ENCODE results near the gene LRP5.

Gene LRP5

DNA sequence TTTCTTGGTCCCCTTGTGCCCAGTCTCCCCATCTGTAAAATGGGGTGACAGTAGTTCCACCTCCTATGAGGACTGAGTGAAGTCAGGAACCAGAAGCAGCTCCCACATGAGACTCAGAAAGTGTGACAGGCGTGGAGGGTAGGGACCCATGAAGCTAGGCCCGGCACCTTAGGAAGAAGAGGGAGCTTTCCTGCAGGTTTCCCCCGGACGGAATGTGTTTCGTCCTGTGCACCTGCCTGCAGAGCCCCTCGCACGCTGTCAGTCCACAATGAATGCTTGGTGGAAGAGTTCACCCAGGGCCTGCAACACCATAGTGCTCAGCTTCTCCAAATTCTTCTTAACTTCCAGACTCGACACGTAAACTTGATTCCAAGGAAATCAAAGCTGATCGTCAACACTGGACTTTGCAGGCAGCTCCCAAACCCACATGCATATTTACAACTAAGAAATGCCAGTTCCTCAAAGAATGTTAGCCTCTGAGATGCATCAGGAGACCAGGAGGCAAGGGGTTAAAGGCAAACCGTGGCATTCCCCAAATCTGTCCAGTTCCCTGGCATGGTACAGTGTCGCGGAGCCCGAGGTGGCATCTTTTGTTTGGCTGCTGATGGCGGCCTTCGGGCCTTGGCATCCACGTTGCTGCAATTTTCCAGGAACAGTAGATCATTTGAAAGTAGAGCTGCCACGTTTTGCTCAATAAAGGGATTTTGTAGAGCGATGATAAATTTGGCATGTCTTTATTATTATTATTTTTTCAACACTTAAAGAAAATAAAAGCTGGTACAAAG, 15.4 kb downstream of the LRP5 start:
- Histone ChIP-seq H3K9me3 (ENCODE audit: insufficient read depth, low read depth, low read length) (no peaks in the 10 kb centered on the region), H3K4me2 (ENCODE audit: low read depth, low read length, poor library complexity, severe bottlenecking) (peak overlapping the region; percentile 93), H3F3A (ENCODE audit: low read depth) (peaks cover 7% of the 10 kb centered on the region), H3K27me3 (ENCODE audit: insufficient read depth, low read length, poor library complexity, severe bottlenecking) (no peaks in the 10 kb centered on the region), H2AFZ (ENCODE audit: low read length) (no peak overlapping the region), H4K20me1 (ENCODE audit: insufficient read depth, low read length, poor library complexity, severe bottlenecking) (no peaks in the 10 kb centered on the region), H3K4me1 (ENCODE audit: insufficient read depth, low read length, poor library complexity, severe bottlenecking) (peaks cover 77% of the 10 kb centered on the region), H3K79me2 (ENCODE audit: insufficient read depth, low read length) (peaks cover 96% of the 10 kb centered on the region), H3K36me3 (ENCODE audit: insufficient read depth, low read length) (no peaks in the 10 kb centered on the region), H3K9me2 (replicated peaks; ENCODE audit: low read depth, low read length) (no peaks in the 10 kb centered on the region), H3K4me3 (ENCODE audit: low read length, poor library complexity, severe bottlenecking) (peak overlapping the region; percentile 71), H3K9ac (ENCODE audit: low read depth, low read length, poor library complexity, severe bottlenecking) (peak overlapping the region; percentile 83)
- no peak for TF ChIP-seq EZH2phosphoT487 (IDR thresholded peaks at IDR 0.05; ENCODE audit: borderline replicate concordance)
- TF ChIP-seq, protein P1, sequence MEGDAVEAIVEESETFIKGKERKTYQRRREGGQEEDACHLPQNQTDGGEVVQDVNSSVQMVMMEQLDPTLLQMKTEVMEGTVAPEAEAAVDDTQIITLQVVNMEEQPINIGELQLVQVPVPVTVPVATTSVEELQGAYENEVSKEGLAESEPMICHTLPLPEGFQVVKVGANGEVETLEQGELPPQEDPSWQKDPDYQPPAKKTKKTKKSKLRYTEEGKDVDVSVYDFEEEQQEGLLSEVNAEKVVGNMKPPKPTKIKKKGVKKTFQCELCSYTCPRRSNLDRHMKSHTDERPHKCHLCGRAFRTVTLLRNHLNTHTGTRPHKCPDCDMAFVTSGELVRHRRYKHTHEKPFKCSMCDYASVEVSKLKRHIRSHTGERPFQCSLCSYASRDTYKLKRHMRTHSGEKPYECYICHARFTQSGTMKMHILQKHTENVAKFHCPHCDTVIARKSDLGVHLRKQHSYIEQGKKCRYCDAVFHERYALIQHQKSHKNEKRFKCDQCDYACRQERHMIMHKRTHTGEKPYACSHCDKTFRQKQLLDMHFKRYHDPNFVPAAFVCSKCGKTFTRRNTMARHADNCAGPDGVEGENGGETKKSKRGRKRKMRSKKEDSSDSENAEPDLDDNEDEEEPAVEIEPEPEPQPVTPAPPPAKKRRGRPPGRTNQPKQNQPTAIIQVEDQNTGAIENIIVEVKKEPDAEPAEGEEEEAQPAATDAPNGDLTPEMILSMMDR (conservative IDR thresholded peaks at IDR 0.05; ENCODE audit: low read length), result no peak

DNA sequence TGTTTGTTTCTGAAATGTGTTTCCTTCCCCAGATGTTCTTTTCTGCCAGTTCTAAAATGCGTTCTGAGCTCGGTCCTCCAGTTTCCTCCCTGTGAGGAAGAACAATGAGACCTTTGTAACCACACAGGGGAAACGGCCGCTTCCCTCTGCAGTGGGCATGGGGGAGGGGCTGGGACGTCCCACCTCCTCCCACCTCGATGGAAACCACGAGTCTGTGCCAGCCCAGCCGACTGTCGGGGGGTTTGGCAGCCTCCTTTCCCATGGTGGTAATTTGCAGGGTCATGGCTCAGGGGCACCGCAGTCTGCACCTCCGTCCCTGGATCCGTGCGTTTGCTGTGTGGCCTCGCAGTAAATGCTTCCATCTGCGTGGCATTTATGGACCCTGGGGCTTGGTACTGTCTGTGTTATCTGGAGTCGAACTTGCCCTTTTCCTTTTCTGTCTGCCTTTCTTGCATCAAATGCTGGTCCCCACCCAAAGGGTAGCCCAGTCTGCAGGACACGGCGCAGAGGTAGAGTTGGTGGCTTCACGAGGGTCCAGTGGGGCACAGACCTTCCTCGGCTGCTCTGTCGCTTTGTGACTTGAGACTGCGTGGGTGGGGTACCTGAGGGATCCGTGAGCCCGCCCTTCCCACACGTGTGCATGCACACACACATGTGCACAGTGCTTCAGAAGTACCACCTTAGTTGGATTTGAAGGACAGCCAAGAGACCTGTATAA, 16.1 kb downstream of the LRP5 start:
- no peaks in the 10 kb centered on the region for H3K27me3 ChIP-seq (ENCODE audit: insufficient read depth, low read length, poor library complexity, severe bottlenecking)
- peaks cover 96% of the 10 kb centered on the region for H3K79me2 ChIP-seq (ENCODE audit: insufficient read depth, low read length)
- no peaks in the 10 kb centered on the region for H4K20me1 ChIP-seq (ENCODE audit: insufficient read depth, low read length, poor library complexity, severe bottlenecking)
- H3K9me3 ChIP-seq (ENCODE audit: insufficient read depth, low read depth, low read length), result no peaks in the 10 kb centered on the region
- TF ChIP-seq, protein P1 (conservative IDR thresholded peaks at IDR 0.05; ENCODE audit: low read length), result no peak
- TF ChIP-seq EZH2phosphoT487 (IDR thresholded peaks at IDR 0.05; ENCODE audit: borderline replicate concordance), result no peak
- no peaks in the 10 kb centered on the region for H3K36me3 ChIP-seq (ENCODE audit: insufficient read depth, low read length)
- H3K4me1 ChIP-seq (ENCODE audit: insufficient read depth, low read length, poor library complexity, severe bottlenecking), result peaks cover 79% of the 10 kb centered on the region
- peak overlapping the region; percentile 93 for H3K4me2 ChIP-seq (ENCODE audit: low read depth, low read length, poor library complexity, severe bottlenecking)
- H3K4me3 ChIP-seq (ENCODE audit: low read length, poor library complexity, severe bottlenecking), result peak overlapping the region; percentile 71
- H3K9ac ChIP-seq (ENCODE audit: low read depth, low read length, poor library complexity, severe bottlenecking), result peak overlapping the region; percentile 83
- peaks cover 7% of the 10 kb centered on the region for H3F3A ChIP-seq (ENCODE audit: low read depth)
- no peaks in the 10 kb centered on the region for H3K9me2 ChIP-seq (replicated peaks; ENCODE audit: low read depth, low read length)
- H2AFZ ChIP-seq (ENCODE audit: low read length), result no peak overlapping the region

GRCh38 chr11:68329536-68329935, 17.1 kb downstream of the LRP5 start:
- Histone ChIP-seq H3K27me3 (ENCODE audit: insufficient read depth, low read length, poor library complexity, severe bottlenecking) (no peaks in the 10 kb centered on the region), H3K79me2 (ENCODE audit: insufficient read depth, low read length) (peaks cover 95% of the 10 kb centered on the region), H3F3A (ENCODE audit: low read depth) (peaks cover 7% of the 10 kb centered on the region), H3K9me2 (replicated peaks; ENCODE audit: low read depth, low read length) (no peaks in the 10 kb centered on the region), H3K4me3 (ENCODE audit: low read length, poor library complexity, severe bottlenecking) (no peak overlapping the region), H3K9ac (ENCODE audit: low read depth, low read length, poor library complexity, severe bottlenecking) (peak overlapping the region; percentile 83), H3K4me1 (ENCODE audit: insufficient read depth, low read length, poor library complexity, severe bottlenecking) (peaks cover 79% of the 10 kb centered on the region), H3K4me2 (ENCODE audit: low read depth, low read length, poor library complexity, severe bottlenecking) (peak overlapping the region; percentile 93), H4K20me1 (ENCODE audit: insufficient read depth, low read length, poor library complexity, severe bottlenecking) (no peaks in the 10 kb centered on the region), H3K36me3 (ENCODE audit: insufficient read depth, low read length) (no peaks in the 10 kb centered on the region), H3K9me3 (ENCODE audit: insufficient read depth, low read depth, low read length) (no peaks in the 10 kb centered on the region), H2AFZ (ENCODE audit: low read length) (no peak overlapping the region)
- TF ChIP-seq, protein P1 (conservative IDR thresholded peaks at IDR 0.05; ENCODE audit: low read length), result no peak
- TF ChIP-seq EZH2phosphoT487 (IDR thresholded peaks at IDR 0.05; ENCODE audit: borderline replicate concordance), result no peak

Measured in Loucy (cell line).